Ishikawa (cell line): ENCODE data around the gene EMC10.

ENCODE experiments used
- CEBPB ChIP-seq: IDR thresholded peaks from 2 replicates; pipeline ENCODE4 v1.6.1; 2012
- CREB1 ChIP-seq: IDR thresholded peaks from 2 replicates; pipeline ENCODE4 v1.6.1; 2012; ENCODE audit warnings: low read depth
- EGR1 ChIP-seq: IDR thresholded peaks from 2 replicates; pipeline ENCODE4 v1.6.1; 2012
- EP300 ChIP-seq: IDR thresholded peaks from 2 replicates; pipeline ENCODE4 v1.6.1; 2012; ENCODE audit warnings: borderline replicate concordance
- FOXM1 ChIP-seq: IDR thresholded peaks from 2 replicates; pipeline ENCODE4 v1.6.1; 2012; ENCODE audit warnings: low read depth, borderline replicate concordance
- NFIC ChIP-seq: IDR thresholded peaks from 2 replicates; pipeline ENCODE4 v1.6.1; 2012
- RAD21 ChIP-seq: IDR thresholded peaks from 2 replicates; pipeline ENCODE4 v1.6.1; 2012; ENCODE audit warnings: low read depth
- TAF1 ChIP-seq: IDR thresholded peaks from 2 replicates; pipeline ENCODE4 v1.6.1; 2012; ENCODE audit warnings: low read depth, mild to moderate bottlenecking
- TCF12 ChIP-seq: IDR thresholded peaks from 2 replicates; pipeline ENCODE4 v1.6.1; 2012; ENCODE audit warnings: low read depth
- TEAD4 ChIP-seq: IDR thresholded peaks from 2 replicates; pipeline ENCODE4 v1.6.1; 2012
- USF1 ChIP-seq: IDR thresholded peaks from 2 replicates; pipeline ENCODE4 v1.6.1; 2012
- YY1 ChIP-seq: IDR thresholded peaks from 2 replicates; pipeline ENCODE4 v1.6.1; 2012; ENCODE audit warnings: low read depth
- ZBTB7A ChIP-seq: IDR thresholded peaks from 2 replicates; pipeline ENCODE4 v1.6.1; 2012; ENCODE audit warnings: low read depth
- TF ChIP-seq, protein P1 (sequence below): IDR thresholded peaks from 2 replicates; pipeline ENCODE4 v1.6.1; 2012; ENCODE audit warnings: low read depth, mild to moderate bottlenecking
- TF ChIP-seq, protein P2 (sequence below): IDR thresholded peaks from 2 replicates; pipeline ENCODE4 v1.6.1; 2012

Gene EMC10

DNA sequence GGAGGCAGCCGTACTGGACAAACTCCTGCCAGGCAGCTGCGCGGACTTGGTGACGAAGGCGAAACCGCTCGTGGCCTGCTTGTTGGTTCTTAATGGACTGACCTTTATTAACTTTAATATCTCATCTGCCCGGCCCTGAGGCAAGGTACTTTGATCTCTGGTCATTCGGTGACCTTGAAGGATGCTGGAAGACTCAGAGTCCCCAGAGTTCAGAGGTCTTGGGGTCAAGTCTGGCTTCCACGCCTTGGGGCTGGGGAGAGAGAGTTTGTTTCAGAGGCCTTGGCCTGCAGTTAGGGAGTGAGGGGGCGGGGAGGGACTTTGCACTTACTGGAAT is 9.6 kb upstream of the EMC10 start:
- TF ChIP-seq EGR1 (no peak), FOXM1 (no peak), RAD21 (no peak)

GRCh38 chr19:50467566-50467965 is 8.7 kb upstream of the EMC10 start:
- TF ChIP-seq FOXM1 (no peak), USF1 (no peak), TCF12 (no peak), NFIC (no peak), EGR1 (no peak), EP300 (no peak), CEBPB (no peak), ZBTB7A (no peak), CREB1 (no peak), RAD21 (no peak), YY1 (no peak)
- TF ChIP-seq, protein P1, sequence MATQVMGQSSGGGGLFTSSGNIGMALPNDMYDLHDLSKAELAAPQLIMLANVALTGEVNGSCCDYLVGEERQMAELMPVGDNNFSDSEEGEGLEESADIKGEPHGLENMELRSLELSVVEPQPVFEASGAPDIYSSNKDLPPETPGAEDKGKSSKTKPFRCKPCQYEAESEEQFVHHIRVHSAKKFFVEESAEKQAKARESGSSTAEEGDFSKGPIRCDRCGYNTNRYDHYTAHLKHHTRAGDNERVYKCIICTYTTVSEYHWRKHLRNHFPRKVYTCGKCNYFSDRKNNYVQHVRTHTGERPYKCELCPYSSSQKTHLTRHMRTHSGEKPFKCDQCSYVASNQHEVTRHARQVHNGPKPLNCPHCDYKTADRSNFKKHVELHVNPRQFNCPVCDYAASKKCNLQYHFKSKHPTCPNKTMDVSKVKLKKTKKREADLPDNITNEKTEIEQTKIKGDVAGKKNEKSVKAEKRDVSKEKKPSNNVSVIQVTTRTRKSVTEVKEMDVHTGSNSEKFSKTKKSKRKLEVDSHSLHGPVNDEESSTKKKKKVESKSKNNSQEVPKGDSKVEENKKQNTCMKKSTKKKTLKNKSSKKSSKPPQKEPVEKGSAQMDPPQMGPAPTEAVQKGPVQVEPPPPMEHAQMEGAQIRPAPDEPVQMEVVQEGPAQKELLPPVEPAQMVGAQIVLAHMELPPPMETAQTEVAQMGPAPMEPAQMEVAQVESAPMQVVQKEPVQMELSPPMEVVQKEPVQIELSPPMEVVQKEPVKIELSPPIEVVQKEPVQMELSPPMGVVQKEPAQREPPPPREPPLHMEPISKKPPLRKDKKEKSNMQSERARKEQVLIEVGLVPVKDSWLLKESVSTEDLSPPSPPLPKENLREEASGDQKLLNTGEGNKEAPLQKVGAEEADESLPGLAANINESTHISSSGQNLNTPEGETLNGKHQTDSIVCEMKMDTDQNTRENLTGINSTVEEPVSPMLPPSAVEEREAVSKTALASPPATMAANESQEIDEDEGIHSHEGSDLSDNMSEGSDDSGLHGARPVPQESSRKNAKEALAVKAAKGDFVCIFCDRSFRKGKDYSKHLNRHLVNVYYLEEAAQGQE = no peak
- TF ChIP-seq, protein P2, sequence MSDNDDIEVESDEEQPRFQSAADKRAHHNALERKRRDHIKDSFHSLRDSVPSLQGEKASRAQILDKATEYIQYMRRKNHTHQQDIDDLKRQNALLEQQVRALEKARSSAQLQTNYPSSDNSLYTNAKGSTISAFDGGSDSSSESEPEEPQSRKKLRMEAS = no peak

DNA sequence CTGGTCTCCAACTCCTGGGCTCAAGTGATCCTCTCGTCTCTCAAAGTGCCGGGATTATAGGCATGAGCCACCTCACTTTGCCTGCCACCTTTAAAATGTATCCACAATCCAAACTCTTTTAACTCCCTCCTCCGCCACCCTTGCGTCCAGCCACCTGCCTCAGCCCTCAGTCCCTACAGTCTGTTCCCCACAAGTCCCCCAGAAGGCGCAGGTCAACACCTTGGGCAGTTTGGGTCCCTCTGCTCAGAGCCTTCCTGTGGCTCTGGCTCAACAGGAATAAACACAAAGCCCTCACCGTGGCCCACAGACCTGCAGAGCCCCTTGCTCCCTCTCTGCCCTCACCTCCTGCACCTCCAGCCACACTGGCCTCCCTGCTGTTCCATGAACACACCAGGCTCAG is 7.5 kb upstream of the EMC10 start:
- TF ChIP-seq RAD21 (no peak), FOXM1 (no peak), TCF12 (no peak), ZBTB7A (no peak)

DNA sequence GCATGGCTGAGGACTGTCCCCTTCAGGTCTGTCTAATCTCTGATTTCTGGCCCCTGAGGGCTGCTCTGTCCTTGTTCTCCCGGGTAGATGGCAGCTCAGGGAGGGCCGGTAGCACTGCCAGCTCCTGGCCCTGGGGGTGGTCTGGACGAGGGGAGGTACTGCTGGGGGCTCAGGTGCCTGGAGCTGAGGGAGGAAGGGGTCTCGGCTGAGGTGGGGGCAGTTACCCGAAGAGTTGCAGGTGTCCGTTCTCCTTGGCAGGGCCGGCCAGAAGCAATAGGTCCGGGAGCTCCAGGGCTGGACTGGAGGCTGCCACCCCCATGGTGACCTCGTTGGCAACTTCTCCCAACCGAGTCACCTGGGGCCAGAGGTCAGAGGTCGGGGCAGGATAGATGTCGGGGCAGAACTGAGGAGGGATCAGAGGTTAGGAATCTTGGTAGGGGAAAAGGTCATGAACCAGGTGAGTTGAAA is 1.2 kb upstream of the EMC10 start:
- TF ChIP-seq TCF12 (no peak), EP300 (no peak), RAD21 (no peak), CEBPB (no peak), TAF1 (no peak), NFIC (no peak), EGR1 (no peak), YY1 (no peak), USF1 (no peak), CREB1 (no peak), ZBTB7A (no peak), FOXM1 (no peak), TEAD4 (no peak)
- TF ChIP-seq, protein P1 = no peak
- TF ChIP-seq, protein P2 = no peak

- TF ChIP-seq YY1 (no peak), TAF1 (no peak), RAD21 (no peak), FOXM1 (no peak), NFIC (no peak), TEAD4 (no peak), TCF12 (no peak), EGR1 (no peak), CEBPB (no peak)
- TF ChIP-seq, protein P2 = no peak
Observed at GRCh38 chr19:50475736-50476223, 527 bp upstream of the EMC10 start.

- no peak for TF ChIP-seq TEAD4
- TF ChIP-seq NFIC = no peak
- TF ChIP-seq RAD21 = no peak
- peak; percentile 42; the same call in 1 of the 2 replicates for TF ChIP-seq EGR1
- no peak for TF ChIP-seq CEBPB
Observed at GRCh38 chr19:50476907-50477238, 566 bp downstream of the EMC10 start.
